Activated CD8-positive, alpha-beta T cell treated with anti-CD3 and anti-CD28 coated beads for 36 hours (primary cell): ENCODE data around the gene TBC1D8. TPM values are rescaled to one million over a fixed set of nuclear protein-coding genes. Genes with fewer than 3 reads are reported as not detected.

Experiments used
- ATAC-seq: fragments of 200-7000 bp; cut with Tn5 transposase; one replicate; pipeline ENCODE4 v1.10.0; 2021; ENCODE audit warnings: mild to moderate bottlenecking, moderate library complexity
- CTCF ChIA-PET: fragments of 350-600 bp; sonication (Branson Sonifier 250); formaldehyde crosslinking; loops from one replicate; lab custom pipeline; 2021; ENCODE audit warnings: antibody characterized with exemption; lab: Charles Lee
- POLR2A ChIA-PET: fragments of 350-600 bp; sonication (Branson Sonifier 250); formaldehyde crosslinking; loops from one replicate; lab custom pipeline; 2021; ENCODE audit warnings: antibody characterized with exemption; lab: Charles Lee
- DNase-seq: peaks from one replicate; pipeline ENCODE4 v3.0.0-alpha.2; 2020
- H3K27ac Mint-ChIP-seq: one replicate; pipeline ENCODE4 v1.8.0; 2021; ENCODE audit warnings: mild to moderate bottlenecking, mixed read lengths
- H3K27me3 Mint-ChIP-seq: one replicate; pipeline ENCODE4 v1.8.0; 2021; ENCODE audit warnings: mixed read lengths
- H3K36me3 Mint-ChIP-seq: one replicate; pipeline ENCODE4 v1.8.0; 2021; ENCODE audit warnings: low read depth, mixed read lengths
- H3K4me1 Mint-ChIP-seq: one replicate; pipeline ENCODE4 v1.8.0; 2021; ENCODE audit warnings: low read depth, mixed read lengths
- H3K4me3 Mint-ChIP-seq: one replicate; pipeline ENCODE4 v1.8.0; 2021; ENCODE audit warnings: mild to moderate bottlenecking, moderate library complexity, mixed read lengths
- H3K9me3 Mint-ChIP-seq: one replicate; pipeline ENCODE4 v1.8.0; 2021; ENCODE audit warnings: mixed read lengths
- intact Hi-C: fragments of 100-400 bp; cut with micrococcal nuclease; formaldehyde crosslinking; loops from one replicate; pipeline ENCODE4 v1.10.0; 2022
- total RNA-seq, 2 experiments: library from RNA; stranded (reverse); gene quantifications; one replicate each; pipeline ENCODE4 v1.2.3, GENCODE V29; 2021
- TF ChIP-seq, protein P1 (sequence below): fragments of 200-600 bp; IDR thresholded peaks from one replicate; pipeline ENCODE4 v1.8.0; 2022; ENCODE audit warnings: antibody characterized with exemption, mild to moderate bottlenecking

The TBC1D8 gene
- total RNA-seq, 2 experiments from 2014 or later, result 3.2 to 3.3 TPM

GRCh38 chr2:101001691-101002561, 149.3 kb downstream of the TBC1D8 start, which contains the start of gene RPL31:
Gene RPL31 (plus strand): TSS chr2:101002289. CDS start chr2:101002702, 413 bp downstream.
- ChIA-PET POLR2A (interaction anchor here (0.9 to 3.7 kb wide), 6 partner anchors 11 to 439 kb away, joined by 3 to 17 read pairs (median 8); partner anchors contain the start of genes CNOT11, PDCL3 and RNF149), CTCF (interaction anchor here (1.2 to 2.2 kb wide), 3 partner anchors 11 to 396 kb away, joined by 3 to 14 read pairs (median 6); no protein-coding TSS in a partner anchor)
- ATAC-seq, result peak; percentile 94
- peak within 1 kb of the TSS; percentile 98 for H3K27ac Mint-ChIP-seq
- DNase-seq, result peak; percentile 98
- H3K4me1 Mint-ChIP-seq, result peaks cover 45% of the 10 kb centered on the region
- TF ChIP-seq, protein P1, sequence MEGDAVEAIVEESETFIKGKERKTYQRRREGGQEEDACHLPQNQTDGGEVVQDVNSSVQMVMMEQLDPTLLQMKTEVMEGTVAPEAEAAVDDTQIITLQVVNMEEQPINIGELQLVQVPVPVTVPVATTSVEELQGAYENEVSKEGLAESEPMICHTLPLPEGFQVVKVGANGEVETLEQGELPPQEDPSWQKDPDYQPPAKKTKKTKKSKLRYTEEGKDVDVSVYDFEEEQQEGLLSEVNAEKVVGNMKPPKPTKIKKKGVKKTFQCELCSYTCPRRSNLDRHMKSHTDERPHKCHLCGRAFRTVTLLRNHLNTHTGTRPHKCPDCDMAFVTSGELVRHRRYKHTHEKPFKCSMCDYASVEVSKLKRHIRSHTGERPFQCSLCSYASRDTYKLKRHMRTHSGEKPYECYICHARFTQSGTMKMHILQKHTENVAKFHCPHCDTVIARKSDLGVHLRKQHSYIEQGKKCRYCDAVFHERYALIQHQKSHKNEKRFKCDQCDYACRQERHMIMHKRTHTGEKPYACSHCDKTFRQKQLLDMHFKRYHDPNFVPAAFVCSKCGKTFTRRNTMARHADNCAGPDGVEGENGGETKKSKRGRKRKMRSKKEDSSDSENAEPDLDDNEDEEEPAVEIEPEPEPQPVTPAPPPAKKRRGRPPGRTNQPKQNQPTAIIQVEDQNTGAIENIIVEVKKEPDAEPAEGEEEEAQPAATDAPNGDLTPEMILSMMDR, result no peak
- intact Hi-C loops, result no loop called here
- peaks cover 54% of the 10 kb centered on the region for H3K36me3 Mint-ChIP-seq
- no peaks in the 10 kb centered on the region for H3K27me3 Mint-ChIP-seq
- peak within 1 kb of the TSS; percentile 97 for H3K4me3 Mint-ChIP-seq
- H3K9me3 Mint-ChIP-seq, result no peaks in the 10 kb centered on the region

- Mint-ChIP-seq H3K27ac (no peak overlapping the region), H3K9me3 (no peaks in the 10 kb centered on the region), H3K4me3 (no peak overlapping the region), H3K36me3 (peaks cover 37% of the 10 kb centered on the region), H3K4me1 (peaks cover 25% of the 10 kb centered on the region), H3K27me3 (no peaks in the 10 kb centered on the region)
- TF ChIP-seq, protein P1, result no peak
- DNase-seq (no peak), ATAC-seq (no peak)
- POLR2A ChIA-PET, result no interaction called here
- intact Hi-C loops, result no loop called here
- CTCF ChIA-PET, result interaction anchor here (1.4 kb wide), 2 partner anchors 14 to 392 kb away, joined by 3 to 5 read pairs; no protein-coding TSS in a partner anchor
Observed at GRCh38 chr2:100999995-101000394, 151.2 kb downstream of the TBC1D8 start.

DNA sequence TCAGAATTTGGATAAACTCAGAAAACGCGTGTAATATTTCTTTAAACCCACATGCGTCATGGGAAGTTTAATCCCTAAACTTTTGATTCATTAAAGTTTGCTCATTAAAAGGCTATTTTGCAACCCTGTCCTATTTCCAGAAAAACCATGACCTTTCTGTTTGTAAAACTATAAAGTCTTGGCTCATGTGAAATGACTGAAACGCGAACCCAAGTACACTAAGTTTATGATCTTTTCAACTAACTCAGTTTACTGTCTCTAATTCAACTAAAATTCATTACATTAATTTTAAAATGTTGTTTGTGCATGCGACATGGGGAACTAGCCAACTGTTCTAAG, 153.0 kb downstream of the TBC1D8 start:
- TF ChIP-seq, protein P1, result no peak
- ATAC-seq (no peak), DNase-seq (no peak)
- Mint-ChIP-seq H3K36me3 (peaks cover 19% of the 10 kb centered on the region), H3K27me3 (no peaks in the 10 kb centered on the region), H3K4me1 (peaks cover 9% of the 10 kb centered on the region), H3K9me3 (no peaks in the 10 kb centered on the region), H3K27ac (no peak overlapping the region), H3K4me3 (no peak overlapping the region)
- intact Hi-C loops, result no loop called here
- CTCF ChIA-PET, result interaction anchor here (1.3 to 1.4 kb wide), 2 partner anchors 207 to 388 kb away, joined by 3 read pairs; no protein-coding TSS in a partner anchor
- POLR2A ChIA-PET, result interaction anchor here (0.8 kb wide), 1 partner anchor 11 kb away, joined by 3 read pairs; no protein-coding TSS in a partner anchor

DNA sequence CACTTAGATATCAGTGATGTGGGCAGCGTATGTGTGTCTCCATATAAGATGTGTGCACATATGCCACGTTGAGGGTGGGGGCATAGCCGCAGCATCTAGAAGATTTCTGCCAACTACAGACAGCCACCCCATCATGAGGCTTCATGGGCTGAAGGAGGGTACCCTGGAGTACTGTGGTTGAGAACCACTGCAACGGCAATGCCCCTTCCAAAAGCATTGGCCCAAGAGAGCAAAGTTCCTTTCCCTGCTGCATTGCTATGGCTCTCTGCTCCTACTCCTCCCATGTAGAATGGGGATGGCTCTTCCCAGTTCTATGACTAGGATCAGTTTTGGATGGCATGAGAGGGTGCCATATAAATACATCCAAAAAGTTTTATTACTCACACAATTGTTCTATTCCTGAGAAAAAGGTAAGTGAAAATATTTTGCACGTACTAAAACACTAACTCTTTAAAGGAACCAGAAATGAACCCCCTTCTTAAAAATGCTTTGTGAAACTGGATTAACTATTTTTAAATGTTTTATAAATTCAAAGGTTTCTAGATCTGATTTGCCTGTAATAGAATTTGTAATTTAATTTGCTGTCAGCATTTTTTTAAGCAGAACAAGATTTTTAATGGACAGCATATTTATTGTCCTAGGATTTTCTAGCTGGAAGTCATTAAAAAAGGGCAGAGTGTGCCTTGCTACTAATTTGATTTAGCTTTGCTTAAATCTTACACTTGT, 153.5 kb downstream of the TBC1D8 start:
- H3K27ac Mint-ChIP-seq, result no peak overlapping the region
- ChIA-PET POLR2A (no interaction called here), CTCF (interaction anchor here (1.3 kb wide), 1 partner anchor 208 kb away, joined by 3 read pairs; no protein-coding TSS in a partner anchor)
- H3K27me3 Mint-ChIP-seq, result no peaks in the 10 kb centered on the region
- H3K4me3 Mint-ChIP-seq, result no peak overlapping the region
- peaks cover 9% of the 10 kb centered on the region for H3K4me1 Mint-ChIP-seq
- intact Hi-C loops, result no loop called here
- ATAC-seq, result no peak
- peaks cover 14% of the 10 kb centered on the region for H3K36me3 Mint-ChIP-seq
- TF ChIP-seq, protein P1, result no peak
- no peak for DNase-seq
- H3K9me3 Mint-ChIP-seq, result no peaks in the 10 kb centered on the region
